Measurements from ENCODE around the gene OPRD1.
A peak's percentile ranks its signal among the peaks of the same experiment; 100 is the strongest.
"Not testable (repeated sequence)": the region's sequence is repeated elsewhere in the genome, so short reads cannot be mapped to it uniquely, and the experiment has no call there.

The OPRD1 gene

GRCh38 chr1:28845786-28846543 is 34.0 kb downstream of the OPRD1 start:
- ChIA-PET CTCF (interaction anchor here (0.6 to 1.7 kb wide), 9 partner anchors 13 to 192 kb away, joined by 3 to 4 read pairs (median 3); no protein-coding TSS in a partner anchor), POLR2A (interaction anchor here (0.6 to 0.9 kb wide), 2 partner anchors 9 to 1002 kb away, joined by 3 to 6 read pairs; no protein-coding TSS in a partner anchor)
- no peak overlapping the region for H3K4me3 ChIP-seq (ENCODE audit: low read depth, low read length)
- H3K27ac ChIP-seq (ENCODE audit: extremely low read depth, low read depth, low read length) = no peak overlapping the region
- no peaks in the 10 kb centered on the region for H3K36me3 ChIP-seq (ENCODE audit: control insufficient read depth in 2 of 2, insufficient read depth in 1 of 2, low read length in 2 of 2)
- TF ChIP-seq ZNF19 (tag by site-specific recombination; IDR thresholded peaks at IDR 0.05; ENCODE audit: low read depth) = no peak
- peak; percentile 23; the same call in 1 of the 2 replicates for TF ChIP-seq ZNF654 (tag by site-specific recombination; IDR thresholded peaks at IDR 0.05; ENCODE audit: low read depth)
- no peak for TF ChIP-seq GLI4 (tag by site-specific recombination; IDR thresholded peaks at IDR 0.05)
- no peak for TF ChIP-seq ZNF501 (tag by site-specific recombination; IDR thresholded peaks at IDR 0.05)
- 0 out of 2 replicates have a peak, but pooled peaks have one; percentile 15 for TF ChIP-seq ZNF623 (tag by site-specific recombination; IDR thresholded peaks at IDR 0.05)
- TF ChIP-seq CTCF (tag by site-specific recombination; IDR thresholded peaks at IDR 0.05) = peak; percentile 61
- TF ChIP-seq OVOL3 (tag by site-specific recombination; IDR thresholded peaks at IDR 0.05) = no peak
- TF ChIP-seq ZNF341 (tag by site-specific recombination; IDR thresholded peaks at IDR 0.05; ENCODE audit: low read depth) = no peak
- no peak for TF ChIP-seq WT1 (tag by site-specific recombination; IDR thresholded peaks at IDR 0.05)
- no peak for TF ChIP-seq ZNF274 (IDR thresholded peaks at IDR 0.05; ENCODE audit: low read length)
- no peak for TF ChIP-seq ZNF274 (tag by site-specific recombination; IDR thresholded peaks at IDR 0.05; ENCODE audit: borderline replicate concordance)
- H3K9me3 ChIP-seq (ENCODE audit: control insufficient read depth, insufficient read depth, low read depth, low read length) = no peaks in the 10 kb centered on the region
- no peaks in the 10 kb centered on the region for H3K4me1 ChIP-seq (ENCODE audit: control insufficient read depth, insufficient read depth, low read length)

DNA sequence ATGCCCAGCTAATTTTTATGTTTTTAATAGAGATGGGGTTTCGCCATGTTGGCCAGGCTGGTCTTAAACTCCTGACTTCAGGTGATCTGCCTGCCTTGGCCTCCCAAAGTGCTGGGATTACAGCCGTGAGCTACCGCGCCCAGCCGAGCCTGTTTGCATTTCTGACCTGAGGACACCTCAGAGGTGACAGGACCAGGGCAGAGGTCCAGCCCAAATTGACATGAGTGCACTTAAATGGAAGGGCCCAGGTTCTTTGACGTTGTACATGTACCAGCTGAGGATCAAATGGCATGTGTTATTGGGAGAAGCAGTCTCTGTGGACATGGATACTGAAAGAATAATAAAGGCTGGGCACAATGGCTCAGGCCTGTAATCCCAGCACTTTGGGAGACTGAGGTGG is 35.2 kb downstream of the OPRD1 start:
- not testable (repeated sequence) for H3K4me1 ChIP-seq (ENCODE audit: control insufficient read depth, insufficient read depth, low read length); H3K27ac ChIP-seq (ENCODE audit: extremely low read depth, low read depth, low read length); H3K4me3 ChIP-seq (ENCODE audit: low read depth, low read length); H3K36me3 ChIP-seq (ENCODE audit: control insufficient read depth in 2 of 2, insufficient read depth in 1 of 2, low read length in 2 of 2); H3K9me3 ChIP-seq (ENCODE audit: control insufficient read depth, insufficient read depth, low read depth, low read length)
- ChIA-PET CTCF (interaction anchor here (0.6 to 1.7 kb wide), 3 partner anchors 14 to 310 kb away, joined by 4 to 7 read pairs (median 4); no protein-coding TSS in a partner anchor), POLR2A (interaction anchor here (0.6 kb wide), 1 partner anchor 8 kb away, joined by 3 read pairs; no protein-coding TSS in a partner anchor)

- ChIA-PET POLR2A (no interaction called here), CTCF (no interaction called here)
- H3K4me3 ChIP-seq (ENCODE audit: low read depth, low read length) = no peak overlapping the region
- TF ChIP-seq ZNF37A (tag by site-specific recombination; IDR thresholded peaks at IDR 0.05) (no peak), ZNF211 (tag by site-specific recombination; IDR thresholded peaks at IDR 0.05; ENCODE audit: low read depth) (no peak), ZNF670 (tag by site-specific recombination; IDR thresholded peaks at IDR 0.05; ENCODE audit: low read depth) (no peak), ZNF510 (tag by site-specific recombination; IDR thresholded peaks at IDR 0.05; ENCODE audit: insufficient replicate concordance) (no peak), ZNF341 (tag by site-specific recombination; IDR thresholded peaks at IDR 0.05; ENCODE audit: low read depth) (no peak), ZNF280D (tag by site-specific recombination; IDR thresholded peaks at IDR 0.05) (no peak), ZNF148 (tag by site-specific recombination; IDR thresholded peaks at IDR 0.05; ENCODE audit: borderline replicate concordance) (no peak), ZNF223 (tag by site-specific recombination; IDR thresholded peaks at IDR 0.05) (no peak), ZXDB (tag by site-specific recombination; IDR thresholded peaks at IDR 0.05) (no peak)
- TF ChIP-seq, protein P1, sequence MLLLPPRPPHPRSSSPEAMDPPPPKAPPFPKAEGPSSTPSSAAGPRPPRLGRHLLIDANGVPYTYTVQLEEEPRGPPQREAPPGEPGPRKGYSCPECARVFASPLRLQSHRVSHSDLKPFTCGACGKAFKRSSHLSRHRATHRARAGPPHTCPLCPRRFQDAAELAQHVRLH (tag by site-specific recombination; IDR thresholded peaks at IDR 0.05) = no peak
- TF ChIP-seq, protein P2, sequence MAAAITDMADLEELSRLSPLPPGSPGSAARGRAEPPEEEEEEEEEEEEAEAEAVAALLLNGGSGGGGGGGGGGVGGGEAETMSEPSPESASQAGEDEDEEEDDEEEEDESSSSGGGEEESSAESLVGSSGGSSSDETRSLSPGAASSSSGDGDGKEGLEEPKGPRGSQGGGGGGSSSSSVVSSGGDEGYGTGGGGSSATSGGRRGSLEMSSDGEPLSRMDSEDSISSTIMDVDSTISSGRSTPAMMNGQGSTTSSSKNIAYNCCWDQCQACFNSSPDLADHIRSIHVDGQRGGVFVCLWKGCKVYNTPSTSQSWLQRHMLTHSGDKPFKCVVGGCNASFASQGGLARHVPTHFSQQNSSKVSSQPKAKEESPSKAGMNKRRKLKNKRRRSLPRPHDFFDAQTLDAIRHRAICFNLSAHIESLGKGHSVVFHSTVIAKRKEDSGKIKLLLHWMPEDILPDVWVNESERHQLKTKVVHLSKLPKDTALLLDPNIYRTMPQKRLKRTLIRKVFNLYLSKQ (tag by site-specific recombination; IDR thresholded peaks at IDR 0.05; ENCODE audit: borderline replicate concordance) = no peak
These were observed 36.4 kb downstream of the OPRD1 start for GRCh38 chr1:28848416-28848815.

More at GRCh38 chr1:28848416-28848815, 36.4 kb downstream of the OPRD1 start:
- Histone ChIP-seq H3K27ac (ENCODE audit: extremely low read depth, low read depth, low read length) (no peak overlapping the region), H3K36me3 (ENCODE audit: control insufficient read depth in 2 of 2, insufficient read depth in 1 of 2, low read length in 2 of 2) (no peaks in the 10 kb centered on the region), H3K9me3 (ENCODE audit: control insufficient read depth, insufficient read depth, low read depth, low read length) (no peaks in the 10 kb centered on the region), H3K4me1 (ENCODE audit: control insufficient read depth, insufficient read depth, low read length) (no peaks in the 10 kb centered on the region)

Measured in HEK293 (cell line).